ENCODE results near the gene DZIP1.

GRCh38 chr13:95677564-95678266, 33.2 kb upstream of the DZIP1 start:
- TF ChIP-seq POLR2AphosphoS5 (IDR thresholded peaks at IDR 0.05; ENCODE audit: low read depth, low read length): no peak
- TF ChIP-seq, protein P1, sequence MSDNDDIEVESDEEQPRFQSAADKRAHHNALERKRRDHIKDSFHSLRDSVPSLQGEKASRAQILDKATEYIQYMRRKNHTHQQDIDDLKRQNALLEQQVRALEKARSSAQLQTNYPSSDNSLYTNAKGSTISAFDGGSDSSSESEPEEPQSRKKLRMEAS (IDR thresholded peaks at IDR 0.05): no peak

Data from HCT116 (cell line).